Calu3 (cell line): ENCODE data around the gene ARL9. TPM values are rescaled to one million over a fixed set of nuclear protein-coding genes. Genes with fewer than 3 reads are reported as not detected.

ENCODE experiments used
- BruUV-seq: library from RNA; stranded (reverse); fragments of 400-500 nt; replicated peaks from 2 replicates; lab custom pipeline; 2021; lab: Mats Ljungman, UMichigan
- CTCF ChIA-PET: fragments of 300-600 bp; sonication (Branson Sonifier 250); formaldehyde crosslinking; loops from one replicate; lab custom pipeline; 2022; ENCODE audit warnings: antibody characterized with exemption; lab: Charles Lee
- DNase-seq: peaks from one replicate; pipeline ENCODE4 v3.0.0; 2022
- H3K27ac Mint-ChIP-seq: one replicate; pipeline ENCODE4 v1.8.0; 2022; ENCODE audit warnings: mixed read lengths; ENCODE audit not compliant: unreplicated experiment
- H3K27me3 Mint-ChIP-seq: one replicate; pipeline ENCODE4 v1.8.0; 2022; ENCODE audit warnings: mixed read lengths; ENCODE audit not compliant: unreplicated experiment
- H3K36me3 Mint-ChIP-seq: one replicate; pipeline ENCODE4 v1.8.0; 2022; ENCODE audit warnings: mild to moderate bottlenecking, moderate library complexity, mixed read lengths; ENCODE audit not compliant: insufficient read depth, unreplicated experiment
- H3K4me1 Mint-ChIP-seq: one replicate; pipeline ENCODE4 v1.8.0; 2022; ENCODE audit warnings: mild to moderate bottlenecking, low read depth, mixed read lengths; ENCODE audit not compliant: unreplicated experiment
- H3K4me3 Mint-ChIP-seq: one replicate; pipeline ENCODE4 v1.8.0; 2022; ENCODE audit warnings: mild to moderate bottlenecking, low read depth, moderate library complexity, mixed read lengths; ENCODE audit not compliant: unreplicated experiment
- H3K9me3 Mint-ChIP-seq: one replicate; pipeline ENCODE4 v1.8.0; 2022; ENCODE audit warnings: low read depth, mixed read lengths; ENCODE audit not compliant: unreplicated experiment
- intact Hi-C: fragments of 100-400 bp; cut with micrococcal nuclease; formaldehyde crosslinking; loops from one replicate; pipeline ENCODE4 v1.10.0; 2022; ENCODE audit not compliant: unreplicated experiment
- total RNA-seq: library from RNA; stranded (reverse); gene quantifications from 2 replicates; pipeline ENCODE4 v1.2.3, GENCODE V29; 2022
- TF ChIP-seq, protein P1 (sequence below): fragments of 200-600 bp; IDR thresholded peaks from one replicate; pipeline ENCODE4 v1.8.0; 2022; ENCODE audit warnings: antibody characterized with exemption; ENCODE audit not compliant: unreplicated experiment

Gene ARL9
- total RNA-seq, 1 experiment from 2014 or later, result 0.26 TPM

DNA sequence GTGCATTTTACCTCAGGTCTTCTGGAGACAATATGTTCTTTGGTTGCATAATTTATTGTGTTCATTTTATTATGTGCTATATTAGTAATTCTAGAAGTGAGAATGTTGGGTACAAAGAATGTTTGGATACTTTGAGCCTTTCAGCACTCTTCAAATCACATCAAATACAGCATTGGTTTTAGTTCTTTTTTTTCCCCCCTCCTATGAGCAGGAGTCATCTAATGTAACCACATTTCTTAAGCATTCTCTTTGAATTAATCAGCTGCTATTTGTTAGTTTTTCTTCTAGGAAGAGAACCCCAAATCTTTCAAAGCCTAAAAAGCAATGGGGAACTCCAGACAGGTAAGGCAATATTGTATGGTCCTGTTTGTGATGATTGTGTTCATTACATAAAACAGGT is 46.7 kb downstream of the ARL9 start:
- H3K27ac Mint-ChIP-seq, result no peak overlapping the region
- no peak for DNase-seq
- H3K27me3 Mint-ChIP-seq, result no peaks in the 10 kb centered on the region
- TF ChIP-seq, protein P1, sequence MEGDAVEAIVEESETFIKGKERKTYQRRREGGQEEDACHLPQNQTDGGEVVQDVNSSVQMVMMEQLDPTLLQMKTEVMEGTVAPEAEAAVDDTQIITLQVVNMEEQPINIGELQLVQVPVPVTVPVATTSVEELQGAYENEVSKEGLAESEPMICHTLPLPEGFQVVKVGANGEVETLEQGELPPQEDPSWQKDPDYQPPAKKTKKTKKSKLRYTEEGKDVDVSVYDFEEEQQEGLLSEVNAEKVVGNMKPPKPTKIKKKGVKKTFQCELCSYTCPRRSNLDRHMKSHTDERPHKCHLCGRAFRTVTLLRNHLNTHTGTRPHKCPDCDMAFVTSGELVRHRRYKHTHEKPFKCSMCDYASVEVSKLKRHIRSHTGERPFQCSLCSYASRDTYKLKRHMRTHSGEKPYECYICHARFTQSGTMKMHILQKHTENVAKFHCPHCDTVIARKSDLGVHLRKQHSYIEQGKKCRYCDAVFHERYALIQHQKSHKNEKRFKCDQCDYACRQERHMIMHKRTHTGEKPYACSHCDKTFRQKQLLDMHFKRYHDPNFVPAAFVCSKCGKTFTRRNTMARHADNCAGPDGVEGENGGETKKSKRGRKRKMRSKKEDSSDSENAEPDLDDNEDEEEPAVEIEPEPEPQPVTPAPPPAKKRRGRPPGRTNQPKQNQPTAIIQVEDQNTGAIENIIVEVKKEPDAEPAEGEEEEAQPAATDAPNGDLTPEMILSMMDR, result no peak
- CTCF ChIA-PET, result no interaction called here
- H3K4me1 Mint-ChIP-seq, result no peaks in the 10 kb centered on the region
- intact Hi-C loops, result no loop called here
- no peaks in the 10 kb centered on the region for H3K9me3 Mint-ChIP-seq
- no TSS peak for BruUV-seq
- no peak overlapping the region for H3K4me3 Mint-ChIP-seq
- H3K36me3 Mint-ChIP-seq, result no peaks in the 10 kb centered on the region

DNA sequence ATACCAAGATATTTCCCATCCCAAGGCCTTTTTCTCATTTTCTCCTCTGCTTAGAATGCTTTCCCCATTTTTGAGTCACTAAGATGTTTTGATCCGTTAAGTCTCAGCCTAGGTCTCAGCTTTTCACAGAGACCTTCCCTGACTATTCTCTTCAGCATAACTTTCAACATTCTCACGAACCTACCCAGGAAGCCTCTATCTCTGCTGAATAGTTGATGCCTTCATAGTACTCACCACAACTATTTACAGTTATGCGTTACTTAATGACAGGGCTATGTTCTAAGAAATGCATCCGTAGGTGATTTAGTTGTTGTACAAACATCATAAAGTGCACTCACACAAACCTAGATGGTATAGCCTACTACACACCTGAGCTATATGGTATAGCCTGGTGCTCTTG is 64.5 kb downstream of the ARL9 start:
- no peak for DNase-seq
- intact Hi-C loops, result no loop called here

More for the DNA sequence above, 64.5 kb downstream of the ARL9 start:
- CTCF ChIA-PET, result no interaction called here
- H3K4me1 Mint-ChIP-seq, result no peaks in the 10 kb centered on the region
- TF ChIP-seq, protein P1, result no peak
- no TSS peak for BruUV-seq
- no peaks in the 10 kb centered on the region for H3K9me3 Mint-ChIP-seq
- no peaks in the 10 kb centered on the region for H3K27me3 Mint-ChIP-seq
- no peaks in the 10 kb centered on the region for H3K36me3 Mint-ChIP-seq
- H3K4me3 Mint-ChIP-seq, result no peak overlapping the region
- no peak overlapping the region for H3K27ac Mint-ChIP-seq

Other genes with a start within 250 kb of the ARL9 start
- gene AASDH, start 118.3 kb upstream of the ARL9 start, total RNA-seq, result 8.5 and 9.1 TPM in 2 replicates
- gene PPAT, start 70.2 kb upstream of the ARL9 start, total RNA-seq, result 28.9 and 31.2 TPM in 2 replicates
- 116 and 131 TPM in 2 replicates for gene PAICS, start 69.5 kb upstream of the ARL9 start, total RNA-seq
- 75.2 and 78.0 TPM in 2 replicates for gene SRP72, start 38.2 kb upstream of the ARL9 start, total RNA-seq
- gene HOPX, start 175.5 kb downstream of the ARL9 start, total RNA-seq, result not detected in 2 replicates